ENCODE measurements around the gene LRRC26.
A peak's percentile ranks its signal among the peaks of the same experiment; 100 is the strongest.

The LRRC26 gene

GRCh38 chr9:137169896-137170358 lies at the start of gene LRRC26:
LRRC26 (minus strand) TSS chr9:137170051; CDS start chr9:137169943, 108 bp downstream.
- DNase-seq: no peak

GRCh38 chr9:137218754-137219271 lies 49.0 kb upstream of the LRRC26 start:
- no peak for DNase-seq

GRCh38 chr9:137218212-137218753 lies 48.4 kb upstream of the LRRC26 start:
- DNase-seq: no peak

GRCh38 chr9:137217276-137218211 lies 47.7 kb upstream of the LRRC26 start:
- peak in 1 of 3 experiments; percentile 41 for DNase-seq

- DNase-seq: no peak
These were observed 46.5 kb upstream of the LRRC26 start for GRCh38 chr9:137216188-137216965.

GRCh38 chr9:137215196-137215986 lies 45.5 kb upstream of the LRRC26 start:
- no peak for DNase-seq

- no peak for DNase-seq
These were observed 44.8 kb upstream of the LRRC26 start for GRCh38 chr9:137214620-137215019.

- DNase-seq: no peak
These were observed 43.6 kb upstream of the LRRC26 start for GRCh38 chr9:137213160-137214060.

GRCh38 chr9:137212520-137212919 lies 42.7 kb upstream of the LRRC26 start:
- DNase-seq: no peak

GRCh38 chr9:137211532-137211931 lies 41.7 kb upstream of the LRRC26 start:
- DNase-seq: no peak

- no peak for DNase-seq
These were observed 36.8 kb upstream of the LRRC26 start for GRCh38 chr9:137206602-137207001.

GRCh38 chr9:137205126-137206069 lies 35.5 kb upstream of the LRRC26 start, which contains the start of the genes NDOR1 and TMEM203:
NDOR1 (plus strand) TSS chr9:137205700; CDS start chr9:137205778, 78 bp downstream.
TMEM203 (minus strand) TSS chr9:137205648; CDS start chr9:137205414, 234 bp downstream.
- DNase-seq: peak; percentile 74 to 90 (median 90)

GRCh38 chr9:137204731-137205125 lies 34.9 kb upstream of the LRRC26 start:
- DNase-seq: no peak

- no peak for DNase-seq
These were observed 33.1 kb upstream of the LRRC26 start for GRCh38 chr9:137202966-137203365.

- DNase-seq: no peak
These were observed 31.5 kb upstream of the LRRC26 start for GRCh38 chr9:137201205-137201868.

- peak; percentile 97 to 100 (median 100) for DNase-seq
These were observed 30.7 kb upstream of the LRRC26 start, which contains the start of gene TPRN for GRCh38 chr9:137200311-137201204. TPRN (minus strand) TSS chr9:137200741; CDS start chr9:137200711, 30 bp downstream.

GRCh38 chr9:137199411-137200121 lies 29.7 kb upstream of the LRRC26 start:
- DNase-seq: no peak
